Retina (tissue), 1 donor: ENCODE measurements around the gene CYB561A3.

ENCODE experiments used
- DNase-seq: peaks from one replicate; pipeline ENCODE4 v3.0.0-alpha.2; 2016

CYB561A3 gene

GRCh38 chr11:61309739-61310138, 51.9 kb downstream of the CYB561A3 start:
- no peak for DNase-seq

DNA sequence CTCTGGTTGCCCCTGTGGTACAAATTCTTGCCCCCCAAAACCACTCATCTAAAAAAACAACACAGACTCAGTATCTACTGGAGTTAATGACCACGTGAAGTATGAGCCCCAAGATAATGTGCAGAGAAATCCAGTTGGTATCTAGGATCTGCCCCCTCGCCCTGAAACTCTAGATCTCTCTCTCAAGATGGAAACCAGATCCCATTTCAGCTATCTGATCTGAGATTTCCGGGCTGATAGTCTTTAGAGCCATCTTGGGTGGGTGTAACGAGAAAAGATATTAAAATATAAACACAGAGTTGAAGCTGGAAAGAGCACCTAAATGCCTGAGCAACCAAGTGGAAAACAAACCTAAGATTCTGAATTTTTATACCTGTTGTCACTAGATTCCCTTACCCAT, 52.5 kb downstream of the CYB561A3 start:
- DNase-seq, result no peak

- DNase-seq, result no peak
Measured at GRCh38 chr11:61307354-61307753, 54.3 kb downstream of the CYB561A3 start.

GRCh38 chr11:61306221-61306620, 55.5 kb downstream of the CYB561A3 start:
- DNase-seq, result no peak

- DNase-seq, result no peak
Measured at GRCh38 chr11:61305417-61305816, 56.3 kb downstream of the CYB561A3 start.

GRCh38 chr11:61303725-61304124, 58.0 kb downstream of the CYB561A3 start:
- no peak for DNase-seq

DNA sequence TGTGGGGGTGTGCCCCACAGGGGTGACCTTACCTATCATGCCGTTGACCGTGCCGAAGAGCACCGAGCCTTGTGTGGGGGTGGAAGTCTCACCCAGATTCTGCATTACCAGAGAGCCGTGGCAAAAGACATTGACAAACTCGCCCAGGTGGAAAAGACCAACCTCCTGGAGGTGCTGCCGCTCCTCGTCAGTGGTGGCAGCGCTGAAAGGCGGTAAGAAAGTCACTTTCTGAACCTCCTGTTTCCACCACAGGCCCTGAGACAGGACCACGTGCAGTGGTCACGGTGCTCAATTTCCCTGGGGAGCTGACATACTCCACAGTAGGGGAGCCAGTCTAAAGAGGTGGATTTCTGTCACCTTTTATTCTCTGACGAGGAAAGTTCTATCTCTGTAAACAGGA, 59.1 kb downstream of the CYB561A3 start:
- no peak for DNase-seq
